KMS-11 (cell line): ENCODE measurements around the gene ZDHHC12.
A peak's percentile ranks its signal among the peaks of the same experiment; 100 is the strongest.

Source experiments
- H2AFZ ChIP-seq: fragments of 200-600 bp; sonication (generic); 2 replicates; pipeline ENCODE4 v1.6.1; 2016; ENCODE audit warnings: antibody characterized with exemption, mixed run types, low read depth
- H3K27ac ChIP-seq: fragments of 200-600 bp; sonication (generic); 2 replicates; pipeline ENCODE4 v1.6.1; 2016; ENCODE audit warnings: mild to moderate bottlenecking, mixed run types
- H3K27me3 ChIP-seq: fragments of 200-600 bp; sonication (generic); 2 replicates; pipeline ENCODE4 v1.6.1; 2017; ENCODE audit warnings: mild to moderate bottlenecking, low read depth, mixed run types, moderate library complexity; ENCODE audit not compliant: insufficient read depth
- H3K36me3 ChIP-seq: fragments of 200-600 bp; sonication (generic); 2 replicates; pipeline ENCODE4 v1.6.1; 2017; ENCODE audit warnings: mild to moderate bottlenecking, mixed run types; ENCODE audit not compliant: insufficient read depth
- H3K4me1 ChIP-seq: fragments of 200-600 bp; sonication (generic); 2 replicates; pipeline ENCODE4 v1.6.1; 2016; ENCODE audit warnings: mild to moderate bottlenecking, low read depth, mixed run types; ENCODE audit not compliant: poor library complexity, severe bottlenecking
- H3K4me2 ChIP-seq: fragments of 200-600 bp; sonication (generic); 2 replicates; pipeline ENCODE4 v1.7.0; 2016; ENCODE audit warnings: mild to moderate bottlenecking, mixed run types
- H3K4me3 ChIP-seq: fragments of 200-600 bp; sonication (generic); IDR thresholded peaks from 2 replicates; pipeline ENCODE4 v1.6.1; 2017; ENCODE audit warnings: low read depth, low read length, mixed read lengths; ENCODE audit not compliant: insufficient read depth
- H3K79me2 ChIP-seq: fragments of 200-600 bp; sonication (generic); 2 replicates; pipeline ENCODE4 v1.6.1; 2016; ENCODE audit warnings: low read depth, mixed run types; ENCODE audit not compliant: insufficient read depth
- H3K9ac ChIP-seq: fragments of 200-600 bp; sonication (generic); 2 replicates; pipeline ENCODE4 v1.6.1; 2016; ENCODE audit warnings: mild to moderate bottlenecking, mixed run types
- H4K20me1 ChIP-seq: fragments of 200-600 bp; sonication (generic); 2 replicates; pipeline ENCODE4 v1.6.1; 2016; ENCODE audit warnings: mild to moderate bottlenecking, mixed run types; ENCODE audit not compliant: insufficient read depth
- TF ChIP-seq, protein P1 (sequence below): fragments of 200-600 bp; sonication (generic); conservative IDR thresholded peaks from 2 replicates; pipeline ENCODE4 v1.6.1; 2017; ENCODE audit warnings: low read depth, mild to moderate bottlenecking, antibody characterized with exemption, low read length, moderate library complexity, mixed read lengths

The ZDHHC12 gene

DNA sequence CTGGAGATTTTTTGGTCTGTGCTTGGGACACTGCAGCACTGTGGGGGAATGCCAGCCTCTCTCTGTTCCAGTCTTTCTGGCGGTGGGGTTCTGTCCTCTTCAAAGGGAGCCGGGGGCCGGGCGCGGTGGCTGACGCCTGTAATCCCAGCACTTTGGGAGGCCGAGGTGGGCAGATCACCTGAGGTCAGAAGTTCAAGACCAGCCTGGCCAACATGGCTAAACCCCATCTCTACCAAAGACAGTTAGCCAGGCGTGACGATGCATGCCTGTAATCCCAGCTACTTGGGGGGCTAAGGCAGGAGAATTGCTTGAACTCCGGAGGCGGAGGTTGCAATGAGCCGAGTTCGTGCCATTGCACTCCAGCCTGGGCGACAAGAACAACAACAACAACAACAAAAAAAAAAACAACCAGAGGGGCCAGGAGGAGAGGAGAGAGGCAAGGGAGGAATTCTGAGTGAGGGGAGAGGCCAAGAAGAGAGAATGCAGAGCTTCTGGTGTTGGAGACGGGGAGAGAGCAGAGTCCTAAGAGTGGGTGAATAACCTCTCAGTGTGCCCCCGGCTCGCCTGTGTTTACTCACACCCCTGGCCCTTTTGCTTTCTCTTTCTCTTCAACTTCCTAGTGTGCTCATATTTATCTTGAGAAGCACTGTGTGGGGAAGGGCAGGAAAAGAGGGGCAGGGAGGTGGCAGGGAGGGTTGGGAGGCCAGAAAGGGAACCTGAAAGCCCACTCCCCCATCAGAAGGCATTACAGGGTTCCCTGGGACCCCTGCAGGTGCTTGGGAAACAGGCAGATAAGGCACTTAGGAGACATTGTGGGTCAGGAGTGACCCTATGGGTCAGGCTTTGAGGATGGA is 38.1 kb downstream of the ZDHHC12 start:
- Histone ChIP-seq H2AFZ (no peak overlapping the region; the same call in 1 of the 2 replicates), H3K9ac (peak overlapping the region; percentile 97; the same call in 1 of the 2 replicates), H3K27me3 (no peaks in the 10 kb centered on the region), H3K79me2 (peaks cover 74% of the 10 kb centered on the region), H3K4me2 (peak overlapping the region; percentile 65), H3K4me3 (no peak overlapping the region), H4K20me1 (peaks cover 4% of the 10 kb centered on the region; the same call in 1 of the 2 replicates), H3K36me3 (no peaks in the 10 kb centered on the region), H3K4me1 (peaks cover 54% of the 10 kb centered on the region), H3K27ac (peak overlapping the region; percentile 93; the same call in 1 of the 2 replicates)
- TF ChIP-seq, protein P1, sequence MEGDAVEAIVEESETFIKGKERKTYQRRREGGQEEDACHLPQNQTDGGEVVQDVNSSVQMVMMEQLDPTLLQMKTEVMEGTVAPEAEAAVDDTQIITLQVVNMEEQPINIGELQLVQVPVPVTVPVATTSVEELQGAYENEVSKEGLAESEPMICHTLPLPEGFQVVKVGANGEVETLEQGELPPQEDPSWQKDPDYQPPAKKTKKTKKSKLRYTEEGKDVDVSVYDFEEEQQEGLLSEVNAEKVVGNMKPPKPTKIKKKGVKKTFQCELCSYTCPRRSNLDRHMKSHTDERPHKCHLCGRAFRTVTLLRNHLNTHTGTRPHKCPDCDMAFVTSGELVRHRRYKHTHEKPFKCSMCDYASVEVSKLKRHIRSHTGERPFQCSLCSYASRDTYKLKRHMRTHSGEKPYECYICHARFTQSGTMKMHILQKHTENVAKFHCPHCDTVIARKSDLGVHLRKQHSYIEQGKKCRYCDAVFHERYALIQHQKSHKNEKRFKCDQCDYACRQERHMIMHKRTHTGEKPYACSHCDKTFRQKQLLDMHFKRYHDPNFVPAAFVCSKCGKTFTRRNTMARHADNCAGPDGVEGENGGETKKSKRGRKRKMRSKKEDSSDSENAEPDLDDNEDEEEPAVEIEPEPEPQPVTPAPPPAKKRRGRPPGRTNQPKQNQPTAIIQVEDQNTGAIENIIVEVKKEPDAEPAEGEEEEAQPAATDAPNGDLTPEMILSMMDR, result no peak

DNA sequence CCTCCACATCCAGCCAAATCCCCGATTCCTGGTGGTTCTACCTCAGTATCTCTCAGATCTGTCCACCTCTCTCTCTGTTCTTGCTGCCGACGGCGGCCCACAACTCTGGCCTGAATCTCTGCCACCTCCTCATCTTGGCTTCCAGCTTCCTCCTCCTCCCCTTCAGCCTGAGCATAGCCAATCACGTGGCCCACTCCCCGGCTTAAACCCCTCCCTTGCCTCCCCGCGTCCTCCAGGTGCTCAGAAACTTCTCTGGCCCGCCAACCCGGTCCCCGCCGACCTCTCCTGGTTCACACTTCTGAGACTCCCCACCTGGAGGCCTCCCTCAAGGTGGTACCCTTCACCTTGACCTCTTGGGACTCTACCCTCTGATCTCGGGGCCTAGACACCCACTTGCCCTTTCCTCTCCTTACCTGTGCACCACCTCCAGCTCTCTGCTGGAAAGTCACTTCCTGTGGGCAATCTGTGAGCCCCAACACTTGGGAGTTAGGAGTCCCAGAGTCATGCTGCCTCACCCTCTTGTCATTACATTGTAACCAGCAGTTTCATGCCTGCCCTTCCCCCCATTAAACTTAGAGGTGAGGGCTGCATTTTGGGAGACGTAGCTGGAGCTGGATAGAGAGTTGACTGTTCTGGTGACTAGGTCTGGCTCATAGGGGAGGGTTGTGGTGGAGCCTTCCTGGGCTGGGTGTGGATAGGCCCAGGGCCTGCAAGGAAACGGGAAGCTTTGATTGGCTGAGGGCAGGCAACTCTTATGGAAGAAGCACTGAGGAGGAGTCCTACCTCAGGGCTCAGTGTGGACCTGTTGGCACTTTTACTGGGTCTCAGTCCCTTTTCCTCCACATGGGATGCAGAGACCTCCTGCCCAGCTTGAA is 39.4 kb downstream of the ZDHHC12 start:
- H3K27me3 ChIP-seq, result no peaks in the 10 kb centered on the region
- TF ChIP-seq, protein P1, result no peak
- no peak overlapping the region for H3K4me3 ChIP-seq
- H3K9ac ChIP-seq, result peak overlapping the region; percentile 97
- peaks cover 65% of the 10 kb centered on the region for H3K79me2 ChIP-seq
- H4K20me1 ChIP-seq, result no peaks in the 10 kb centered on the region
- H3K36me3 ChIP-seq, result no peaks in the 10 kb centered on the region
- peak overlapping the region; percentile 44; the same call in 1 of the 2 replicates for H2AFZ ChIP-seq
- peak overlapping the region; percentile 93 for H3K27ac ChIP-seq
- H3K4me2 ChIP-seq, result peak overlapping the region; percentile 65
- H3K4me1 ChIP-seq, result peaks cover 51% of the 10 kb centered on the region

DNA sequence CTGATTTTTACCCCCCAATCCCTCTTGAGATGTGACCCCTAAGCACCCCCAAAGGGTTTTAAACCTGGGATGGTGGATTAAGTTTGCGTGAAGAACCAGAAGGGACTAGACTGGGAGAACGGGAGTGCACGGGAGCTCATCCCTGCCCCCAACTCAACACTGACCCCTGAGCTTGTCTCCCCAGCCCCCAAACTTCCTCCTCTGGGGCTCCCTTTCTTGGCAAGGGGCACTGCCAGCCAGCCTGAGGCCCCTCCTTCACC is 39.9 kb downstream of the ZDHHC12 start:
- H3K9ac ChIP-seq, result peak overlapping the region; percentile 97
- TF ChIP-seq, protein P1, result no peak
- H3K4me2 ChIP-seq, result peak overlapping the region; percentile 65
- H3K79me2 ChIP-seq, result peaks cover 65% of the 10 kb centered on the region
- no peaks in the 10 kb centered on the region for H3K27me3 ChIP-seq
- H3K4me1 ChIP-seq, result peaks cover 51% of the 10 kb centered on the region
- peak overlapping the region; percentile 93 for H3K27ac ChIP-seq
- no peaks in the 10 kb centered on the region for H4K20me1 ChIP-seq
- H3K36me3 ChIP-seq, result no peaks in the 10 kb centered on the region
- H3K4me3 ChIP-seq, result no peak overlapping the region
- H2AFZ ChIP-seq, result peak overlapping the region; percentile 15; the same call in 1 of the 2 replicates

DNA sequence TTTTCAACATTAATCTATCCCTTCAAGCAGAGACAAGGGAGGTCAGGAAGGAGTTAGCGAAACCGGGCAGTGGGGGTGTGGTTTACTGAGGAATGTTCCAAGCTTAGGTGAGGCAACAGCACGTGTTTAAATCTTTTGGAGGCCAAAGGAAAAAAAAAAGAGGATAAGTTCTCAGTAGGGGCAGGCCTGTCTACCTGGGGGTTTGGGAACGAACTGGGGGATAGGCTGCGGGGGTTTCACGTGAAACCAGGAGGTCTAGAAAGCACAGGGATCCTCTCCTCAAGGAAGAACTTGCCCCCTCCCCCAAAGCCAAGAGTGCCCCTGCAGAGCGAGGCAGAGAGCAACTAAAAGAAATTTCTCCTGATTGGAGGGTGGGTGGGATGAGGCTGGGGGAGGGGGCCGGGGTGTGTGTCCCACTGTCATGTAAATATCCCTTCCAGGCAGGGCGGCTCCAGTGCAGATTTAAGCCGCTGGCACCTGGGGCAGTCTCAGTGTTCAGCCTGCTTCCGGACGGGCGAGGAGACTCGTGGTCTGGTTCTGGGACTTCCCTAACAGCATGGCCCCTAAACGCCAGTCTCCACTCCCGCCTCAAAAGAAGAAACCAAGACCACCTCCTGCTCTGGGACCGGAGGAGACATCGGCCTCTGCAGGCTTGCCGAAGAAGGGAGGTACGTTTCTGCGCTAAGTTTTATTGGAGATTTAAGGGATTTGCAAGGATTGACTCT is 40.4 kb downstream of the ZDHHC12 start:
- Histone ChIP-seq H3K36me3 (no peaks in the 10 kb centered on the region), H3K9ac (peak overlapping the region; percentile 97), H4K20me1 (no peaks in the 10 kb centered on the region), H3K27me3 (no peaks in the 10 kb centered on the region), H3K4me3 (no peak overlapping the region), H2AFZ (peak overlapping the region; percentile 15; the same call in 1 of the 2 replicates), H3K27ac (peak overlapping the region; percentile 93), H3K79me2 (peaks cover 64% of the 10 kb centered on the region), H3K4me1 (peaks cover 51% of the 10 kb centered on the region), H3K4me2 (peak overlapping the region; percentile 65)
- TF ChIP-seq, protein P1, result no peak
